Measurements from ENCODE around the gene MIB1. TPM values are rescaled to one million over a fixed set of nuclear protein-coding genes. Genes with fewer than 3 reads are reported as not detected.

MIB1 gene
- total RNA-seq, 1 donor from 2014 or later = 42.8 TPM

GRCh38 chr18:21826641-21827302 lies 86.2 kb downstream of the MIB1 start:
- no peak for DNase-seq (ENCODE audit: low read depth)
- no peak overlapping the region for H3K4me3 ChIP-seq (ENCODE audit: low read depth, low read length)
- TF ChIP-seq CTCF (conservative IDR thresholded peaks at IDR 0.05; ENCODE audit: low read depth, low read length) = no peak

GRCh38 chr18:21830532-21830931 lies 89.9 kb downstream of the MIB1 start:
- TF ChIP-seq CTCF (conservative IDR thresholded peaks at IDR 0.05; ENCODE audit: low read depth, low read length) = no peak
- no peak overlapping the region for H3K4me3 ChIP-seq (ENCODE audit: low read depth, low read length)
- DNase-seq (ENCODE audit: low read depth) = no peak

DNA sequence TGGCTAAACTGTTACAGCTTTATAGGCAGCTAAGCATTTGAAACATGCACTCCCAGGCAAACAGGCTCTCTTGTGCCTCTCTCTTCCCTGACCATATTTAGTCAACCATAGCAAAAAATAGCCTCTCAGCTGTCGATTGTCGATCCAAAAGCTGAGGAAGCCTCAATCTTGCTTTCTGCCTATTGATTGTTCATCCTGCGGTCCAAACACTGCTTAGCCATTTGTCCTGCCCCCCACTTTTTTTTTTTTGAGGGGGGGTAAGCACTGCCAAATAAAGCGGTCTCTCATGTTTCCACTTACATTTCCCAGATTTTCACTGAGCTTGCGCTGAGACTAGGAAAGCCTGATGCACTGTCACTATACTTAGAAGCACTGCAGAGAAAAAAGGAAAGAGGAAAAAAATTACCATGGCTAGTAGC lies 90.8 kb downstream of the MIB1 start:
- no peak for TF ChIP-seq CTCF (conservative IDR thresholded peaks at IDR 0.05; ENCODE audit: low read depth, low read length)
- no peak overlapping the region for H3K4me3 ChIP-seq (ENCODE audit: low read depth, low read length)
- DNase-seq (ENCODE audit: low read depth) = no peak

GRCh38 chr18:21833604-21834298 lies 93.2 kb downstream of the MIB1 start:
- TF ChIP-seq CTCF (conservative IDR thresholded peaks at IDR 0.05; ENCODE audit: low read depth, low read length) = no peak
- H3K4me3 ChIP-seq (ENCODE audit: low read depth, low read length) = no peak overlapping the region
- DNase-seq (ENCODE audit: low read depth) = no peak

DNA sequence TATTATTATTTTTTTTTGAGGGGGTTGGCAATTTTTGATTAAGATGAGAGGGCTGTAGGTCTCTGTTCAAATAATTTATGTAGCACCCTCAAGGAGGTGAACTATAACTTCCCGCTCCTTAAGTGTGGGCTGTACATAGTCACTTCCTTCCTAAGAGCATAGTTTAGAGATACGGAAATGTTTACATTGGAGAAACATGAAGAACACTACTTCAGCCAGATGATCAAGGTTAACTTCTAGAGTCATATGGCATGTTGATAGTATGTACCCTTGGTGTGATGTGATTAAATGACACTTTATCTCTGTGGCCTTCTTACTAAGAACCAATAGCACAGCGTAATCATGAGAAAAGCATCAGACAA lies 93.7 kb downstream of the MIB1 start:
- TF ChIP-seq CTCF (conservative IDR thresholded peaks at IDR 0.05; ENCODE audit: low read depth, low read length) = no peak
- no peak for DNase-seq (ENCODE audit: low read depth)
- no peak overlapping the region for H3K4me3 ChIP-seq (ENCODE audit: low read depth, low read length)

- DNase-seq (ENCODE audit: low read depth) = no peak
- TF ChIP-seq CTCF (conservative IDR thresholded peaks at IDR 0.05; ENCODE audit: low read depth, low read length) = no peak
- no peak overlapping the region for H3K4me3 ChIP-seq (ENCODE audit: low read depth, low read length)
Measured at GRCh38 chr18:21841570-21841969, 101.0 kb downstream of the MIB1 start.

- DNase-seq (ENCODE audit: low read depth) = no peak
- TF ChIP-seq CTCF (conservative IDR thresholded peaks at IDR 0.05; ENCODE audit: low read depth, low read length) = no peak
Measured at GRCh38 chr18:21843341-21843740, 102.7 kb downstream of the MIB1 start.

More at GRCh38 chr18:21843341-21843740, 102.7 kb downstream of the MIB1 start:
- H3K4me3 ChIP-seq (ENCODE audit: low read depth, low read length) = no peak overlapping the region
